Lower lobe of right lung (tissue), 2 donors: ENCODE measurements around the gene SAMSN1. TPM values are rescaled to one million over a fixed set of nuclear protein-coding genes. Genes with fewer than 3 reads are reported as not detected.

Source experiments
- ATAC-seq, 2 donors: fragments of 200-7000 bp; cut with Tn5 transposase; one replicate each; pipeline ENCODE4 v1.9.1; 2020 to 2022; ENCODE audit warnings: mild to moderate bottlenecking in 2 of 2, moderate library complexity in 2 of 2
- DNase-seq: peaks from one replicate; pipeline ENCODE4 v3.0.0-alpha.2; 2020
- H3K27ac ChIP-seq: fragments of 200-600 bp; one replicate; pipeline ENCODE4 v1.8.0; 2022
- H3K27me3 ChIP-seq: fragments of 200-600 bp; one replicate; pipeline ENCODE4 v1.8.0; 2022; ENCODE audit warnings: low read depth
- H3K36me3 ChIP-seq: fragments of 200-600 bp; one replicate; pipeline ENCODE4 v1.8.0; 2022; ENCODE audit warnings: mild to moderate bottlenecking
- H3K4me1 ChIP-seq: fragments of 200-600 bp; one replicate; pipeline ENCODE4 v1.8.0; 2022
- H3K4me3 ChIP-seq: fragments of 200-600 bp; one replicate; pipeline ENCODE4 v1.8.0; 2022; ENCODE audit warnings: mild to moderate bottlenecking
- H3K9me3 ChIP-seq: fragments of 200-600 bp; one replicate; pipeline ENCODE4 v1.8.0; 2022
- intact Hi-C: fragments of 100-400 bp; cut with DNase I; formaldehyde crosslinking; loops from one replicate; pipeline ENCODE4 v1.11.0; 2022
- total RNA-seq: library from RNA; stranded (reverse); fragmentation: NEBNext Ultra II Directional; extraction: Animal tissue kit (Norgen Biotek cat#: 25700); gene quantifications from one replicate; pipeline ENCODE4 v1.2.1, GENCODE V29; 2021
- TF ChIP-seq, protein P1 (sequence below): fragments of 200-600 bp; IDR thresholded peaks from one replicate; pipeline ENCODE4 v1.8.0; 2022; ENCODE audit warnings: antibody characterized with exemption, mild to moderate bottlenecking
- donor health status: DM: no; HTN: yes; CAD: no; lungs with severe emphysema.

SAMSN1 gene
- total RNA-seq, 1 donor from 2014 or later: 21.5 TPM

DNA sequence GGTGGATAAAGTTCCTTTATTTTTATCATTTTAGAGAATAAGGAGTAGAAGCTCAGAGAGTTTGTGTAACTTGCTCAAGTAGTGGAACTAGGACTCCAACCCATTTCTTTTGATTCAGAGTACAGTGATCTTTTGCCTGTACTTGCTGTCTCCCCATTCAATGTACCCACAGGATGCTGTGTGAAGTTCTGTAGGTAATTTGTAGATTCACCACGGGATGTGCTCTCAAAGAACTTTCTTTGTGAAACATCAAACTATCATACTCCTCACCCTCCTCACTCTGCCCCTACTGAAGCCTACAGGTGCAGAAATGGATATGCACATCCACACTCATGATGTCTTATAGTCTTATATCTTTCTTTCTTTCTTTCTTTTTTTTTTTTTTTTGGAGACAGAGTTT, 97.3 kb downstream of the SAMSN1 start:
- TF ChIP-seq, protein P1, sequence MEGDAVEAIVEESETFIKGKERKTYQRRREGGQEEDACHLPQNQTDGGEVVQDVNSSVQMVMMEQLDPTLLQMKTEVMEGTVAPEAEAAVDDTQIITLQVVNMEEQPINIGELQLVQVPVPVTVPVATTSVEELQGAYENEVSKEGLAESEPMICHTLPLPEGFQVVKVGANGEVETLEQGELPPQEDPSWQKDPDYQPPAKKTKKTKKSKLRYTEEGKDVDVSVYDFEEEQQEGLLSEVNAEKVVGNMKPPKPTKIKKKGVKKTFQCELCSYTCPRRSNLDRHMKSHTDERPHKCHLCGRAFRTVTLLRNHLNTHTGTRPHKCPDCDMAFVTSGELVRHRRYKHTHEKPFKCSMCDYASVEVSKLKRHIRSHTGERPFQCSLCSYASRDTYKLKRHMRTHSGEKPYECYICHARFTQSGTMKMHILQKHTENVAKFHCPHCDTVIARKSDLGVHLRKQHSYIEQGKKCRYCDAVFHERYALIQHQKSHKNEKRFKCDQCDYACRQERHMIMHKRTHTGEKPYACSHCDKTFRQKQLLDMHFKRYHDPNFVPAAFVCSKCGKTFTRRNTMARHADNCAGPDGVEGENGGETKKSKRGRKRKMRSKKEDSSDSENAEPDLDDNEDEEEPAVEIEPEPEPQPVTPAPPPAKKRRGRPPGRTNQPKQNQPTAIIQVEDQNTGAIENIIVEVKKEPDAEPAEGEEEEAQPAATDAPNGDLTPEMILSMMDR: no peak
- Histone ChIP-seq H3K36me3 (no peaks in the 10 kb centered on the region), H3K27ac (no peak overlapping the region), H3K4me3 (no peak overlapping the region), H3K4me1 (no peaks in the 10 kb centered on the region), H3K9me3 (no peaks in the 10 kb centered on the region), H3K27me3 (no peaks in the 10 kb centered on the region)
- intact Hi-C loops: no loop called here
- ATAC-seq (no peak), DNase-seq (no peak)

DNA sequence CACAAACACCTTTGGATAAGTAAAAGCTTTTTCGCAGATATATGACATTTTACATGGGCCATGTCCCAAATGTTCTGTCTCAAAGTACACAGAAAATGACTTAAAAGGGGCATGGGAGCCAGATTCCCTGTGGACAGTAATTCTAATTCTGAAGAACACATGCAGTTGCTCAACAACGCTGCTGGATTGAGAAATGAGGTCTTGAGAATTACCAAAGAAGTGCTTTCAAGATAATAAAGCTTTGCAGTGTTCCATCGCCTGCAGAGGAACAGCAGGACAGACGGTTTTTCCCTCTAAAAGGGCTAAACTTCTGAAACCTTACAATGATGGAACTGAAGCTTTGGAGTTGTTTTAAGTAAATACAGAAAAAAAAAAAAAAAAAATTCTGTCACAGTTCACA, 107.9 kb downstream of the SAMSN1 start:
- TF ChIP-seq, protein P1: no peak
- H3K27me3 ChIP-seq: no peaks in the 10 kb centered on the region
- no peak overlapping the region for H3K27ac ChIP-seq
- intact Hi-C loops: no loop called here
- H3K4me1 ChIP-seq: no peaks in the 10 kb centered on the region
- H3K36me3 ChIP-seq: no peaks in the 10 kb centered on the region
- no peaks in the 10 kb centered on the region for H3K9me3 ChIP-seq
- no peak overlapping the region for H3K4me3 ChIP-seq
- DNase-seq: no peak
- no peak for ATAC-seq

DNA sequence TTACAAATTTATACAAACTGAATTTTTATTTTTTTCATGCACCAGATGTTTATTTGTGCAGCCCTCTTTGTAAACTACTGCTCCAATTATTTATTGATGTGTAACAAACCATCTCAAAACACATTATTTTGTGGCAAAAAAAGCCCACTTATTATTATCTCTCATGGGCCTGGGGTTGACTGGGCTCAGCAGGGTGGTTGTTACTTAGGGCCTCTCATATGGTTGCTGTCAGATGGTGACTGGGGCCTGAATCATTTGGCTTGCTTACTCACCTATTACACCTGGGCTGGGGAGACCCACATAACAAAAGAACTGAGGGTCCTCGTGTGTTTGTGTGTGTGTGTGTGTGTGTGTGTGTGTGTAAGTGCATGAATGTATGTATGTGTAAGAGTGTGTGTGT, 110.7 kb downstream of the SAMSN1 start:
- no peaks in the 10 kb centered on the region for H3K9me3 ChIP-seq
- no peak overlapping the region for H3K27ac ChIP-seq
- no peak overlapping the region for H3K4me3 ChIP-seq
- H3K36me3 ChIP-seq: no peaks in the 10 kb centered on the region
- no peaks in the 10 kb centered on the region for H3K27me3 ChIP-seq
- no peak for DNase-seq
- H3K4me1 ChIP-seq: no peaks in the 10 kb centered on the region
- no peak for ATAC-seq
- intact Hi-C loops: no loop called here
- TF ChIP-seq, protein P1: no peak

Other genes with a start within 250 kb of the SAMSN1 start
- gene HSPA13, start 163.2 kb downstream of the SAMSN1 start, total RNA-seq: 19.0 TPM